GF-D8 (cell line): Measurements from ENCODE around the gene FKBP8.

Experiments
- DNase-seq: peaks from one replicate; lab custom pipeline; 2025; lab: John Stamatoyannopoulos, UW

Gene FKBP8

GRCh38 chr19:18483119-18483890 is 60.1 kb downstream of the FKBP8 start:
- no peak for DNase-seq
